ENCODE measurements around the gene MT3.

Gene MT3

GRCh38 chr16:56625140-56625942 lies 36.0 kb downstream of the MT3 start, which contains the start of gene MT1E:
MT1E (plus strand) TSS chr16:56625781; CDS start chr16:56625852, 71 bp downstream.
- no peak for DNase-seq (ENCODE audit: low read depth)
- TF ChIP-seq CTCF (conservative IDR thresholded peaks at IDR 0.05; ENCODE audit: low read depth, low read length), result no peak
- H3K4me3 ChIP-seq (ENCODE audit: low read length), result peak within 1 kb of the TSS; percentile 68

GRCh38 chr16:56625943-56626654 lies 36.8 kb downstream of the MT3 start:
- H3K4me3 ChIP-seq (ENCODE audit: low read length), result peak overlapping the region; percentile 68
- DNase-seq (ENCODE audit: low read depth), result no peak
- TF ChIP-seq CTCF (conservative IDR thresholded peaks at IDR 0.05; ENCODE audit: low read depth, low read length), result no peak

GRCh38 chr16:56626685-56627084 lies 37.4 kb downstream of the MT3 start:
- DNase-seq (ENCODE audit: low read depth), result no peak
- no peak for TF ChIP-seq CTCF (conservative IDR thresholded peaks at IDR 0.05; ENCODE audit: low read depth, low read length)
- peak overlapping the region; percentile 68 for H3K4me3 ChIP-seq (ENCODE audit: low read length)

- no peak overlapping the region for H3K4me3 ChIP-seq (ENCODE audit: low read length)
- DNase-seq (ENCODE audit: low read depth), result no peak
- no peak for TF ChIP-seq CTCF (conservative IDR thresholded peaks at IDR 0.05; ENCODE audit: low read depth, low read length)
These were observed 39.4 kb downstream of the MT3 start for GRCh38 chr16:56628486-56629350.

GRCh38 chr16:56629531-56629930 lies 40.2 kb downstream of the MT3 start:
- no peak for DNase-seq (ENCODE audit: low read depth)
- no peak overlapping the region for H3K4me3 ChIP-seq (ENCODE audit: low read length)
- no peak for TF ChIP-seq CTCF (conservative IDR thresholded peaks at IDR 0.05; ENCODE audit: low read depth, low read length)

GRCh38 chr16:56630134-56630533 lies 40.8 kb downstream of the MT3 start:
- no peak for DNase-seq (ENCODE audit: low read depth)
- TF ChIP-seq CTCF (conservative IDR thresholded peaks at IDR 0.05; ENCODE audit: low read depth, low read length), result no peak
- no peak overlapping the region for H3K4me3 ChIP-seq (ENCODE audit: low read length)

Measured in retinal pigment epithelial cell (primary cell).